ENCODE results near the gene NOS1AP. TPM values are rescaled to one million over a fixed set of nuclear protein-coding genes. Genes with fewer than 3 reads are reported as not detected.

The NOS1AP gene
- total RNA-seq, 1 experiment from 2014 or later = 14.7 TPM

GRCh38 chr1:162336621-162337285 lies 267.3 kb downstream of the NOS1AP start (continued):
- no peak for TF ChIP-seq IRF1 (CRISPR knock-in tag; IDR thresholded peaks at IDR 0.05)
- TF ChIP-seq ZNF281 (CRISPR knock-in tag; IDR thresholded peaks at IDR 0.05) = no peak
- no peak for TF ChIP-seq ELF4 (CRISPR knock-in tag; IDR thresholded peaks at IDR 0.05; ENCODE audit: low read depth)
- no peak for TF ChIP-seq AFF4 (CRISPR knock-in tag; IDR thresholded peaks at IDR 0.05; ENCODE audit: borderline replicate concordance)
- TF ChIP-seq JUN (CRISPR knock-in tag; IDR thresholded peaks at IDR 0.05) = no peak
- TF ChIP-seq ARID4B (CRISPR knock-in tag; IDR thresholded peaks at IDR 0.05; ENCODE audit: borderline replicate concordance) = no peak
- TF ChIP-seq CDX4 (CRISPR knock-in tag; IDR thresholded peaks at IDR 0.05; ENCODE audit: borderline replicate concordance) = no peak
- no peak for TF ChIP-seq HMGXB4 (CRISPR knock-in tag; IDR thresholded peaks at IDR 0.05)
- TF ChIP-seq IRF2 (CRISPR knock-in tag; IDR thresholded peaks at IDR 0.05; ENCODE audit: borderline replicate concordance, low read depth) = no peak
- no peak for TF ChIP-seq OVOL2 (CRISPR knock-in tag; IDR thresholded peaks at IDR 0.05; ENCODE audit: borderline replicate concordance)

All from WTC11 (cell line).